ENCODE results near the gene LIN7C.
"Not testable (repeated sequence)": the region's sequence is repeated elsewhere in the genome, so short reads cannot be mapped to it uniquely, and the experiment has no call there.

The LIN7C gene

DNA sequence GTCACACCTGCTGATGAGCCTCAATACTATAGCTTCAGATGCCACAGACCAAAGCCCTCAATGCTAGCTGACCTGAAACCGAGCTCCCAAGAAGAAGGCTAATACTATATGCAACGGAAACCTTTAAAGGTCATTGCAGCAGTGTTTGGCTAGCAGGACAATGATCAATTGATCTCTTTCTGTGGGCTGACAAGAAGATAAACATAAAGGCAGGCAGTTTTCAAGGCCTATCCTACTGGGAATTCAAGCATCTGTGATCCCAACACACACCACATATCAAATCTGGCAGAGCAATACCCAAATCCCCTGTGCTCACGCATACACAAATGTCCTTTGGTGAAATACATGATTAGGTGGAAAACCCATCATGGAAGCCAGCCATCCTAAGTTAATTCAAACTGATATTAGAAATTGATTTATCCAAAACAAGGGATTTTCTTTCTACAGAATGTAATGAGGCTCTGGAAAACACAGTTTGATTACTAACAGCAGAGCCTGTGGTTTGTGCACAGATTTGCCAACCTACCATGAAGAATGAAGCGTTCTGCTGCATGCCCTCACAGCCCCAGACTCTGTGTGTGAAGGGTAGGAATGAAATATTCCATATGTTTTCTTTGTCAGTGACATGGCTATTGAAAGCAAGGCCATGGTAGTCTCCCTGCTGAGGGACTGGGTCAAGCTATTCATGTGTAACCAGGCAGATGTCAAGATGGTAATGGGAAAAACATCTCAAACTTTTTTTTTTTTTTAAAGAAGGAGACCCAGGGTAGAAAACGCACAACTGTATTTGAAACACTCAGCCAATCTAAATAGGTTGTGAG lies 46.2 kb downstream of the LIN7C start:
- no peaks in the 10 kb centered on the region for H3K36me3 Mint-ChIP-seq (ENCODE audit: insufficient read depth)
- no peak overlapping the region for H3K27ac Mint-ChIP-seq
- H3K4me1 Mint-ChIP-seq (ENCODE audit: low read depth in 2 of 2): no peaks in the 10 kb centered on the region
- peaks cover 7 to 16% of the 10 kb centered on the region in 2 donors for H3K27me3 Mint-ChIP-seq
- ATAC-seq (replicated peaks): no peak
- no peak for DNase-seq
- no peaks in the 10 kb centered on the region for H3K9me3 Mint-ChIP-seq
- H3K4me3 Mint-ChIP-seq: no peak overlapping the region

DNA sequence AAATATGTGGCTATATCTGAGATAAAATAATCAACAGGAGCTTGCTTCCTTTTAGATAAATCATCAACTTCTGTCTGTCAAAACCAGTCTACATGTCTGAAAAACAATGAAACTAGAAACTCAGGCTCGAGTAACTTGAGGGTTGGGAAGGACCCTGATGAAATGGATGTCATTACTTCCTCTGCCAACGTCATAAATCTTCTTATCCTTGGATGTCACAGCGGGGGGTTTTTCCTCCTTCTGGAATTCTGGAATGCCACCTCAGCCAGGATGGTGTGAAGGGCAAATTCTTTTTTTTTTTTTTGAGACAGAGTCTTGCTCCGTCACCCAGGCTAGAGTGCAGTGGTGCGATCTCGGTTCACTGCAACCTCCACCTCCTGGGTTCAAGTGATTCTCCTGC lies 47.4 kb downstream of the LIN7C start:
- ATAC-seq (replicated peaks): no peak
- Mint-ChIP-seq H3K4me1 (ENCODE audit: low read depth in 2 of 2) (no peaks in the 10 kb centered on the region), H3K27ac (no peak overlapping the region)

DNA sequence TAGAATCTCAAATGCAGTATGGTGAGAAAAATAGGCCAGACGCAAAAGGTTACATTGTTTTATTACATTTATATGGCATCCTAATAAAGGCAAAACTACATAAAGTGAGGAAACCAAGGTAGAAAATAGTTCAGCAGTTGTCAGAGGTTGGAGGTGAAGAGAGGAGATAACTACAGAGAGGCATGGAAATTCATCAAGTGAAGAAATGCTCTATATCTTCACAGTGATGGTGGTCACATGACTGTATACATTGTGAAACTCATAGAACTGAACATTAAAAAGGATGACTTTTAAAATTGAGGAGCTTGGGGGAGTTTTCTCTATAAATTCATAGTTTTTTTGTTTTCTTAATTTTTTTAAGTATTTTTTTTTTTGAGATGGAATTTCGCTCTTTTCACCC lies 48.4 kb downstream of the LIN7C start:
- Mint-ChIP-seq H3K27ac (no peak overlapping the region), H3K4me3 (no peak overlapping the region), H3K36me3 (ENCODE audit: insufficient read depth) (no peaks in the 10 kb centered on the region), H3K4me1 (ENCODE audit: low read depth in 2 of 2) (no peaks in the 10 kb centered on the region), H3K27me3 (peaks cover 7 to 22% of the 10 kb centered on the region in 2 donors), H3K9me3 (no peaks in the 10 kb centered on the region)
- ATAC-seq (replicated peaks) (no peak), DNase-seq (no peak)

More for the DNA sequence above, 47.4 kb downstream of the LIN7C start:
- DNase-seq: no peak
- Mint-ChIP-seq H3K9me3 (no peaks in the 10 kb centered on the region), H3K36me3 (ENCODE audit: insufficient read depth) (no peaks in the 10 kb centered on the region), H3K27me3 (peaks cover 7 to 24% of the 10 kb centered on the region in 2 donors), H3K4me3 (no peak overlapping the region)

DNA sequence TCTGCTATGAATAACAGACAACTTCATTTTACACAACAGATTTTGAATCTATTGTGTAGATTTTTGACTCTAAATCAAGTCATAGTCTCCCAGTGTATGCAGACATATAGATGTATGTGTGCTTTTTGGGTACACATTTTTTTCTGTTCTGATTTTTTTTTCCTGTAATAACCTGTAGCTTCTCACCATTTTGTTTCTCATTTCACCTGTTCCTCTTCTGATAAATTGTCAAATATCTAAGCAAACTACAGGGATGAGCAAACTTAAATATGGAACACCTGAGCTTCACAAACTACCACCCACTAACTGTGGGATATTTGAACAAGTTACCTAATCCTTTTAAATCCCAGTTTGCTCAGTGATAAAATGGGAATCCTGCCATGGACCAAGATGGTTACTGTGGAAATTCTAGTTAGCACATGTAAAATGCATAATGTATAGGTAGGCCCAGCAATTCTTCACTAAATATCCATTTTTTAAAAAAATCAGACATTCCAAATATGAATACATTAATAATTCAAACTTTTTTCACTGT lies 49.7 kb downstream of the LIN7C start:
- no peak overlapping the region for H3K27ac Mint-ChIP-seq
- peaks cover 7 to 14% of the 10 kb centered on the region in 2 donors for H3K27me3 Mint-ChIP-seq

DNA sequence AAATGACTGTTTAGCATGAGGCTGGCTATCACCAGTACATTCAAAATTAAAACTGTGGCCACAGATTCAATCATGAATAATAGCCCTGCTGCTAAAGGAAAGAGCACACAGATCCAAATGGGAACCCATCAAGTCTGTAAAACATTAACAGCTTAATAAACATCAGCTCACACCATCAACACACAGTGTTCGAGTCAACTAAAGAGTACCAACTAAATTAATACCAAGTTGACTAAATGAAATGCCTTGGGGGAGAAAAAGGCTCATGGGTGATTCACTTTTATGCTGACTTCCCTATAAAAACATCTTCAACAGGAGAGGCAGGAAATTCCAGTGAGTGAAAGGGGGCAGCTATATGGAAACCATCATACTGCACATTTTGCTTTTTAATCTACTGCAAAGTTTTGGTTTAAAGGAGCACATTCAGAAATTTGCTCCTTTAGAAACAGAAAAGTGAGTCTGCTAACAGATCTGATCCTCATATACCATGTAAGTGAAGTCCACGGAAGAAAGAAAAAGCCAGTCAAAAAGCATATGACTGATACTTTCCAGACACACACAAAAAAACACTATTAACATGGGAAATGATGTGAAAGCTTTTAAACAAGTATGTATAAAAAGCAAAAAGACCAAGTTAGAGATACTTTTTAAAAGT lies 50.3 kb downstream of the LIN7C start:
- Mint-ChIP-seq H3K4me3 (no peak overlapping the region), H3K9me3 (no peaks in the 10 kb centered on the region), H3K36me3 (ENCODE audit: insufficient read depth) (no peaks in the 10 kb centered on the region), H3K4me1 (ENCODE audit: low read depth in 2 of 2) (no peaks in the 10 kb centered on the region), H3K27me3 (peaks cover 7 to 14% of the 10 kb centered on the region in 2 donors), H3K27ac (no peak overlapping the region)
- no peak for ATAC-seq (replicated peaks)
- no peak for DNase-seq

More for the DNA sequence above, 49.7 kb downstream of the LIN7C start:
- DNase-seq (no peak), ATAC-seq (replicated peaks) (no peak)
- H3K4me3 Mint-ChIP-seq: no peak overlapping the region
- no peaks in the 10 kb centered on the region for H3K9me3 Mint-ChIP-seq
- no peaks in the 10 kb centered on the region for H3K36me3 Mint-ChIP-seq (ENCODE audit: insufficient read depth)
- H3K4me1 Mint-ChIP-seq (ENCODE audit: low read depth in 2 of 2): no peaks in the 10 kb centered on the region

DNA sequence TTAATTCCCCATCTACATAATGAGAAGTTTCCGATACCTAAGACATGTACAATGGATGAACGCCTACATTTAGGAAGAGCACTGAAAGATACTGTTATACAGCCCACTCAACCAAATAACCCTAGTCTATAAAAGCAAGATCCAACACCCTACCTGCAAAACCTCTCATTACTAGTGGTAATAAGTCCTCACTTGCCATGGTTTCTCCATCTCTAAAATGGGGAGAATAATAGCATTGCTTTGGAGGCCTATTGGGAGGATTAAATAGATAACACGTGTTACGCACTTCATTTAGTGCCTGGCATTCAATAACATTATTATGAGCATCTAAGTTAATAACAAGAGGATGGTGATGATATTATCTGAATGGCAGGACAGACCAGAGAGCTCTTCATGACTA lies 50.9 kb downstream of the LIN7C start:
- DNase-seq (no peak), ATAC-seq (replicated peaks) (no peak)
- no peaks in the 10 kb centered on the region for H3K36me3 Mint-ChIP-seq (ENCODE audit: insufficient read depth)
- no peak overlapping the region for H3K4me3 Mint-ChIP-seq
- H3K9me3 Mint-ChIP-seq: no peaks in the 10 kb centered on the region
- peaks cover 7 to 14% of the 10 kb centered on the region in 2 donors for H3K27me3 Mint-ChIP-seq
- H3K27ac Mint-ChIP-seq: no peak overlapping the region
- H3K4me1 Mint-ChIP-seq (ENCODE audit: low read depth in 2 of 2): no peaks in the 10 kb centered on the region

DNA sequence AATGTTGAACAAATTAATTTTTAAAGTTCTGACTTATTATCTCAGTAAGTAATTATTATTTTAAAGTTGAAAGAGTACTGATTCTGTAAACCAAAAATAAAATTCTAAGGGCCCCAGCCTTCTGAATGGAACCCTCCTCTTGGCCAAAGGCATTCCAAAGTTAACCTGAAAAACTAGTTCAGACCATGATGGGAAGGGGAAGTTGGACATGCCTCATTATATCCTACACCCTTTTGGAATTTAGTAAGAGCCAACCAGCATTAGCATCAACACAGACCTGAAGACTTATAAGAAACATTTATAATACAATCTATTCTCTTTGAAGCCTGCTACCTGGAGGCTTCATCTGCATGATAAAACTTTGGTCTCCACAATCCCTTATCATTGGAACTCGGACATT lies 52.9 kb downstream of the LIN7C start:
- Mint-ChIP-seq H3K4me3 (no peak overlapping the region), H3K4me1 (ENCODE audit: low read depth in 2 of 2) (no peaks in the 10 kb centered on the region), H3K27ac (no peak overlapping the region), H3K36me3 (ENCODE audit: insufficient read depth) (no peaks in the 10 kb centered on the region), H3K27me3 (peaks cover 7 to 14% of the 10 kb centered on the region in 2 donors), H3K9me3 (no peaks in the 10 kb centered on the region)
- DNase-seq (no peak), ATAC-seq (replicated peaks) (no peak)

DNA sequence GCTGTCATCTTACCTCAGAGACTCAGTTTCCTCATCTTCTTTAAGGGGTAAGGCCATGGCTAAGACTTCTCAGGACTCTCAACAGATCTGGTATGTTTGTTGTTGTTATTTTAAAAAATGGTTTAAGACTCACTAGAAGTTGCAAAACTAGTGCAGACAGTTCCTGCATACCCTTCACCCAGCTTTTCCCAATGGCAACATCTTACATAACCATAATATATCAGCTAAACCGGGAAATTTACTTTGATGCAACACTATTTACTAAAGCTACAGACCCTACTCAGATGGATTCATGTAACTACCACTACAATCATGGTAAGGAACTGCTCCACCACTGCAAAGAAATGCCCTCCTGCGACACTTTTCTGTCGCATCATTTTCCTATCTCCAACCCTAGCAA lies 54.4 kb downstream of the LIN7C start:
- no peaks in the 10 kb centered on the region for H3K36me3 Mint-ChIP-seq (ENCODE audit: insufficient read depth)
- DNase-seq (no peak), ATAC-seq (replicated peaks) (no peak)
- H3K27me3 Mint-ChIP-seq: peaks cover 7 to 14% of the 10 kb centered on the region in 2 donors
- no peak overlapping the region for H3K4me3 Mint-ChIP-seq
- H3K4me1 Mint-ChIP-seq (ENCODE audit: low read depth in 2 of 2): no peaks in the 10 kb centered on the region
- no peak overlapping the region for H3K27ac Mint-ChIP-seq
- no peaks in the 10 kb centered on the region for H3K9me3 Mint-ChIP-seq

DNA sequence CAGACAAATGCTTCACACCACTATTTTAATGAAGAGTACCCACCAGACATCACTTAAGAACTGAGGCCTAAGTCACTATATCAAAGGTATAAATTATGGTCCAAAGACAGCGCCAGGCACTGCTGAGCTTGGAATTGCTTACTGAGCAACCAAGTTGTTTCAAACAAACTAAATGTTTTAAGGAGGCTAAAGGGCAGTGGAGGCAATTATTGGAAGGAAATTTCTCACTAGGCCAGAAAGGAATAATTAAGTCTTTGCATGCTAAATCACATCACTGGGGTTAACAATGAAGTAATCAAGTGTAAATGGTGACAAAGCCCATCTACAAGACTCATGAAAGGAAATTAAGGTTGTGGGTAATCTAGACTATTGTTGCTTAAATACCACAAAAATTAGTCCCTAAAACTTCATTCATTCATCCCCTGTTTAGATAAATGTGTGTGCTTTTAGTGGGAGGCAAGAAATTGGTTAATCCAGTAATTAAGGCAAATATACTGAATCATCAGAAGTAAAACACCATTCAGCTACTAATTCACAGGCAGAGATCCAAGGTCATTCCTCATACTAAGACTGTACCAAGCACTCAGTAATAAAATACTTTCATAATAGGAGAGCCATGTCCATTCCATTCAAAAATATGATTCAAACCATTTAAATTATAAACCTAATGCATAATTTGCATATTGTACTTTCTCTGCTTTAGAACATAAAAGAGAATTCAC lies 55.2 kb downstream of the LIN7C start:
- no peaks in the 10 kb centered on the region for H3K9me3 Mint-ChIP-seq
- H3K27me3 Mint-ChIP-seq: peaks cover 7 to 14% of the 10 kb centered on the region in 2 donors
- H3K4me3 Mint-ChIP-seq: no peak overlapping the region
- ATAC-seq (replicated peaks) (no peak), DNase-seq (no peak)
- no peaks in the 10 kb centered on the region for H3K36me3 Mint-ChIP-seq (ENCODE audit: insufficient read depth)
- H3K4me1 Mint-ChIP-seq (ENCODE audit: low read depth in 2 of 2): no peaks in the 10 kb centered on the region
- no peak overlapping the region for H3K27ac Mint-ChIP-seq

DNA sequence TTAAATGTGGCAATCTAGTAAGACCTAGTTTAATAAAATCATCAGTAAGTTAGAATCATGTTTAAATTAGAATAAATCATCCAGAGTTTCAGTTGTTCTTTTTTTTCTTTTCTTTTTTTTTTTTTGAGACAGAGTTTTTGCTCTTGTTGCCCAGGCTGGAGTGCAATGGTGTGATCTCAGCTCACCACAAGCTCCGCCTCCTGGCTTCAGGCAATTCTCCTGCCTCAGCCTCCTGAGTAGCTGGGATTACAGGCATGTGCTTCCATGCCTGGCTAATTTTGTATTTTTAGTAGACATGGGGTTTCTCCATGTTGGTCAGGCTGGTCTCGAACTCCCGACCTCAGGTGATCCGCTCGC lies 58.4 kb downstream of the LIN7C start:
- DNase-seq; H3K9me3 Mint-ChIP-seq; H3K36me3 Mint-ChIP-seq (ENCODE audit: insufficient read depth); ATAC-seq (replicated peaks); H3K27me3 Mint-ChIP-seq; H3K4me1 Mint-ChIP-seq (ENCODE audit: low read depth in 2 of 2); H3K27ac Mint-ChIP-seq; H3K4me3 Mint-ChIP-seq: not testable (repeated sequence)

DNA sequence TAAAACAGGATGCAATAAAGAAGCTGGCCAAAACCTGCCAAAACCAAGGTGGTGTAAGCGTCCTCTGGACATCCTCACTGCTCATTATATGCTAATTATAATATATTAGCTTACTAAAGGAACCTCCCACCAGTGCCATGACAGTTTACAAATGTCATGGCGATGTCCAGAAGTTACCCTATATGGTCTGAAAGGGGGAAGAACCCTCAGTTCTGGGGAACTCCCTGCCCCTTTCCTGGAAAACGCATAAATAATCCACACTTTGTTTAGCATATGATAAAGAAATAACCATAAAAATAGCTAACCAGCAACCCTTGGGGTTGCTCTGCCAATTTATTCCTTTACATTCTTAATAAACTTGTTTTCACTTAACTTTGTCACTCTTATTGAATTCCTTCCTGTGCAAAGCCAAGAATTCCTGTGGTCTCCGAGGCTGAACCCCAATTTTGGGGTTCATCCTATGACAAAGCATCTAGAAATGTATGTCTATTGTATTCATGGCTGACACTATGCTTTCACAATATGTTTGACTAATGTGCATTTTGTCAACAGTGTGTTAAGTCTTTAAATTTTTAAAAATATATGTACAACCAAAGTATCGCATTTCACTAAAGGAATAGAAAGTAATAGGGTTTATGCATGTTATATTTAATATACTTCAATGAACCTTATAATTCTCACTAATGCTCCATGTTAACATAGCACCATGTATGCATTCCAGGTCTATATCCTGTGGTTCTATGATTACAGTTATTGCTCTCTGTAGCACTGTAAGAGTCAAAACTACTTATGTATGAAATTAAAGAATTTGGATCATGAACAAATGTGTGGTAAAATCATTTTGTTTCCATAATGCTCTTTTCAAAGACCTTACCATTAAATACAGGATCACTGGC lies 59.0 kb downstream of the LIN7C start:
- Mint-ChIP-seq H3K27ac (no peak overlapping the region), H3K4me3 (no peak overlapping the region), H3K9me3 (no peaks in the 10 kb centered on the region), H3K36me3 (ENCODE audit: insufficient read depth) (no peaks in the 10 kb centered on the region), H3K27me3 (peaks cover 0 to 2% of the 10 kb centered on the region in 2 donors), H3K4me1 (ENCODE audit: low read depth in 2 of 2) (no peaks in the 10 kb centered on the region)
- DNase-seq (no peak), ATAC-seq (replicated peaks) (no peak)

DNA sequence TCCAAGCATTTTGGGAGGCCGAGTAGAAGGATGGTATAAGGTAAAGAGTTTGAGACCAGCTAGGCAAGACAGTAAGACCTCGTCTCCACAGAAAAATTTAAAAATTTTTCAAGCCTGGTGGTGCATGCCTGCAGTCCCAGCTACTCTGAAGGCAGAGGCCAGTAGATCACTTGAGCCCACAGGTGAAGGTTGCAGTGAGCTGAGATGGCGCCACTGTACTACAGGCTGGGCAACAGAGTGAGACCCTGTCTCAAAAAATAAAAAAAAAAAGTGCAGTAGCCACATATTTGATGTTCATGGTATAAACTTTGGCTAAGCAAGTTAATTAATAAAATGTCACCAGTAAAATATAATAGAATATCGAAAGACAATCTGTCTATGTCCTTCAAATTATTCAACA lies 60.9 kb downstream of the LIN7C start:
- Mint-ChIP-seq H3K9me3 (no peaks in the 10 kb centered on the region), H3K27ac (no peak overlapping the region)

DNA sequence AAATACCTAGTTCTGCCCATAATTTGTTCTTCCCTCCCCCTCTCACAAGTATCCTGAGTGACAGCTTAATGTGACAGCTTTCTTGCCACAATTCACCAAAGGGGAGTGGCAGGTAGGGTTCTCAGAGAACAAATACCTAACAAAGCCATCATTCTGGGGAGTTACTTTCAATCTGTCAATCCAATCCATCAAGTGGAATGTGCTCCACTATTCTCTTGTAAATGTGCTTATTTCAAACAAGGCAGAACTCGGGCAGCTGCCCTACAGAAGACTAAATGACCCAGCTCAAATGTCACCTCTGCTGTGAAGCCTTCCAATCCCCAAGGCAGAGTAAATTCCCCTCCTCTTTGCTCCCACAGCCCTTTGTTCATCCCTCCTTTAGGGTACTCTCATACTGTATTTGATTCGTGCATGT lies 61.8 kb downstream of the LIN7C start:
- ATAC-seq (replicated peaks) (no peak), DNase-seq (no peak)
- H3K9me3 Mint-ChIP-seq: no peaks in the 10 kb centered on the region
- no peaks in the 10 kb centered on the region for H3K36me3 Mint-ChIP-seq (ENCODE audit: insufficient read depth)
- peaks cover 10 to 21% of the 10 kb centered on the region in 2 donors for H3K27me3 Mint-ChIP-seq
- no peak overlapping the region for H3K4me3 Mint-ChIP-seq
- H3K4me1 Mint-ChIP-seq (ENCODE audit: low read depth in 2 of 2): no peaks in the 10 kb centered on the region
- no peak overlapping the region for H3K27ac Mint-ChIP-seq

More for the DNA sequence above, 60.9 kb downstream of the LIN7C start:
- Mint-ChIP-seq H3K36me3 (ENCODE audit: insufficient read depth) (no peaks in the 10 kb centered on the region), H3K4me1 (ENCODE audit: low read depth in 2 of 2) (no peaks in the 10 kb centered on the region), H3K4me3 (no peak overlapping the region), H3K27me3 (peaks cover 10 to 21% of the 10 kb centered on the region in 2 donors)
- DNase-seq (no peak), ATAC-seq (replicated peaks) (no peak)
